Stimulated activated CD8-positive, alpha-beta memory T cell treated with anti-CD3 and anti-CD28 coated beads, Interleukin-2, amount 100 ng/mL, for 1 hour (primary cell): ENCODE measurements around the gene EGFR.
"Not testable (repeated sequence)": the region's sequence is repeated elsewhere in the genome, so short reads cannot be mapped to it uniquely, and the experiment has no call there.

Source experiments
- DNase-seq, 2 donors: peaks; one replicate each; pipeline ENCODE4 v3.0.0-alpha.2; 2020; ENCODE audit warnings: low read depth in 2 of 2

The EGFR gene

DNA sequence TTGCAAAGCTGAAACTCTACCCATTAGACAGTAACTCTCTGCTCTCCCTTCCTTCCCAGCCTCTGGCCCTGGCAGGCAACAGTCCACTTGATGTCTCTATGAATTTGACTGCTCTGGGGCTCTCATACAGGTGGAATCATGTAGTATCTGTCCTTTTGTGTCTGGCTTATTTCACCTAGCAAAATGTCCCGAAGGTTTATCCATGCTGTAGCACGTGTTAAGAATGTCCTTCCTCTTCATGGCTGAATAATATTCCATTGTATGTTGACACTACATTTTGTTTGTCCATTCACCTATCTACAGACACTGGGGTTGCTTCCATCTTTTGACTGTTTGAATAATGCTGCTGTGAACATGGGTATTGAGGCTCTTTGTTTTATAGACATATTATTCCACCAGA, 128.9 kb downstream of the EGFR start:
- no peak for DNase-seq

DNA sequence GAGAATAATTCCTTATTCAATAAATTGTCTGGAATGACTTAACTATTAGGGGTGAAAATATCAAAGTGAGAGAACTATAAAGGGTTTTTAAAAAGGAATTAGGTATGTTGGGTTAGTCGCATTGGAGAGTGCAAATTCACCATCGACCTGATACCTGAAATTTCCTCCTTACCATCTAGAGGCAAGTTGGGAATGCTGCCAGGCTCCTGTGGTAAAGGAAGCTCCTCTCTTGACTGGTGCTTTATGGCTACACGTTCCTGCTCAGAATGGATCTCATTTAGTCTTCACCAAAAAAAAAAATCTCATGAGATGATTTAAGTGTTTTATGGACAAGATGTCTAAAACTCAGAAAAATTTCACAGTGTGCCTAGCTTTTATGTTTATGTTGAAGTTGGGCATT, 129.8 kb downstream of the EGFR start:
- DNase-seq: no peak

GRCh38 chr7:55149001-55149400, 130.2 kb downstream of the EGFR start:
- DNase-seq: no peak

DNA sequence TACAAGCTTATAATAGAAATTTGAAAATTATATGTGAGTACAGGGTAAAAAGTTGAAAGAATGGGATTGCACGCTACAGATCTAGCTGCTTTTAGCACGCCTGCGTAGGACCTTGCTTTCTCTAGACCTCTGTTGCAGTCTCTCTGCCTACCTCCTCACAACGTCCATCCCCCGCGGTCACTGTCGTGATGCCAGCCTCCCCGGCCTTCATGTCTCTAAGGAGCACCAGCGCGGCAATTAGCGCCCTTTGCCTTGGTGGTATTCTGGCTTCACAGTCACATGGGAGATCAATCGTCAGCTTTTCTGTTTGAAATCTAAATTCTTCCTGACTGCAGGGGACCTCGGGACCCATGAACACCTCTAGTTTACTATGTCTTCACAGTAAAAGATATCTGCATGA, 131.3 kb downstream of the EGFR start:
- DNase-seq: no peak

- no peak for DNase-seq
These were observed 132.1 kb downstream of the EGFR start for GRCh38 chr7:55150709-55151451.

GRCh38 chr7:55152516-55152915, 133.7 kb downstream of the EGFR start:
- no peak for DNase-seq

- DNase-seq: no peak
These were observed 135.3 kb downstream of the EGFR start for GRCh38 chr7:55154096-55154495.

- no peak for DNase-seq
These were observed 136.7 kb downstream of the EGFR start for GRCh38 chr7:55155351-55156117.

GRCh38 chr7:55156919-55157763, 138.3 kb downstream of the EGFR start:
- no peak for DNase-seq

DNA sequence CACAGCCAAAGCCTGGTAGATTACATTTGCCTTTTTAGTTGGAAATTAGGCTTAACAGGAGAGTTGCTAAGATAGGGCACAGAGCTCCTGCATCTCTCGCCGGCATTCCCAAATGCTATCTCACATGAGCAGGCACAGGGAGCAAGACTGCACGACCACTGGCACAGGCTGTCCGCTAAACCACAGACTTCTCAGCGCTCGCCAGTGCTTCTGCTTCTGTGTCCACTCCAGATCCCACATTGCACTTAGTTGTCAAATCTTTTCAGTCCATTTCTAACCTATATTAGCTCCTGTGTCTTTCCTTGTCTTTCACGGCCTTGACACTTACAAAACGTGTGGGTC, 138.9 kb downstream of the EGFR start:
- DNase-seq: no peak

DNA sequence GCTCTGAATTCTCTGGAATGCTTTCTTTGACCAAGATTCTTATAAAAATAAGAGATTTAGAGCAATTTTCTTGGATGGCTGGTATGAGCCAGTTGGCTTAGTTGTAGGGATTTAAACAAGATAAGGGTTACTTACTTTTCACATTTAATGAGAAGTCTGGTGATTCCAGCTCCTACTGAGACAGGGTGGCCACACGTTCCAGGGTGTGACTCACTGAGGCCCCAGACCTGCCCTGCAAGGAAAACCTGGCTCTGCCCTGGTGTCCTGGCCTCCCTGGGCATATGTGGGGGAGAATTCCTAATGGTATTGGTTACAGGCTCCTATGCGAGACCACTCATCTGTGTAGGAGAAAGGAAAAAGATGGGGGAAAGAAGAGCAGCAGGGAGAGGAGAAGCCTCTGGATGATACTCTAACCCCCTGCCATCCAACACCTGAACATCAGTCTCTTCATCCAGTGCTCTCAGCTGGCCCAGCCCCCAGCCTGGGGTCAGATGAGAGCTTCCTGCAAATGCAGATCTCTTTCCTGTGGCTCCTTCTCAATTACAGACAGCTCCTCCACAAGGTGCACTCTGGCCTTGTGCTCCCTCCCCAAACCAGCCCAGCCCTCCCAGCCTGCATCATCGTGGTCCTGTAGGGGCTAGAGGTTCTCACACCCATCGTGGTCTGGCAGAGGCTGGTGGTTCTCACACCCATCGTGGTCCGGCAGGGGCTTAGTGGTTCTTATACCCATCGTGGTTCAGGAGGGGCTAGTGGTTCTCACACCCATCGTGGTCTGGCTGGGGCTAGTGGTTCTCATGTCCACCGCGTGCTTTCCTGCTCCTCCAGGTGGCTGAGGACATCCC, 139.9 kb downstream of the EGFR start:
- DNase-seq: no peak

- no peak for DNase-seq
These were observed 141.7 kb downstream of the EGFR start for GRCh38 chr7:55160539-55160938.

GRCh38 chr7:55161154-55161687, 142.4 kb downstream of the EGFR start:
- no peak for DNase-seq

GRCh38 chr7:55162476-55162875, 143.7 kb downstream of the EGFR start:
- DNase-seq: no peak

- DNase-seq: no peak
These were observed 144.9 kb downstream of the EGFR start for GRCh38 chr7:55163733-55164132.

- DNase-seq: no peak
These were observed 145.7 kb downstream of the EGFR start for GRCh38 chr7:55164527-55164926.

DNA sequence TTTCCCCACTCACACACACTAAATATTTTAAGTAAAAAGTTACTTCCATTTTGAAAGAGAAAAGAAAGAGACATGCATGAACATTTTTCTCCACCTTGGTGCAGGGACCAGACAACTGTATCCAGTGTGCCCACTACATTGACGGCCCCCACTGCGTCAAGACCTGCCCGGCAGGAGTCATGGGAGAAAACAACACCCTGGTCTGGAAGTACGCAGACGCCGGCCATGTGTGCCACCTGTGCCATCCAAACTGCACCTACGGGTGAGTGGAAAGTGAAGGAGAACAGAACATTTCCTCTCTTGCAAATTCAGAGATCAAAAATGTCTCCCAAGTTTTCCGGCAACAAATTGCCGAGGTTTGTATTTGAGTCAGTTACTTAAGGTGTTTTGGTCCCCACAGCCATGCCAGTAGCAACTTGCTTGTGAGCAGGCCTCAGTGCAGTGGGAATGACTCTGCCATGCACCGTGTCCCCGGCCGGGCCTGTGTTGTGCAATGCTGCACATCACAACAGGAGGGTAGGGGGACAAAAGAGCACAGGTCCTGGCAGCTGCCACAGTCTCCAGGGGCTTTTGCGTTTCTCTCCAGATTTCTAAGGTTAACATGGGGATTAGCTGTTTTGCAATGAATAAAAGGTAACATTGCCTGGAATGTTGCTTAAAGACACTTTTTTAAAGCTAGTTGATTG, 146.5 kb downstream of the EGFR start:
- DNase-seq: no peak

DNA sequence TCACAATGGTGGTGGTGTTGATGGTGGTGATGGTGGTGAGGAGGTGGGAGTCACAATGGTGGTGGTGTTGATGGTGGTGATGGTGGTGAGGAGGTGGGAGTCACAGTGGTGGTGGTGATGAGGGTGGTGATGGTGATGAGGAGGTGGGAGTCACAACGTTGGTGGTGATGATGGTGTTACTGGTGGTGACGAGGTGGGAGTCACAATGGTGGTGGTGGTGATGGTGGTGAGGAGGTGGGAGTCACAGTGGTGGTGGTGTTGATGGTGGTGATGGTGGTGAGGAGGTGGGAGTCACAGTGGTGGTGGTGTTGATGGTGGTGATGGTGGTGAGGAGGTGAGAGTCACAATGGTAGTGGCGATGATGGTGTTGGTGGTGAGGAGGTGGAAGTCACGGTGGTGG, 148.5 kb downstream of the EGFR start:
- not testable (repeated sequence) for DNase-seq

DNA sequence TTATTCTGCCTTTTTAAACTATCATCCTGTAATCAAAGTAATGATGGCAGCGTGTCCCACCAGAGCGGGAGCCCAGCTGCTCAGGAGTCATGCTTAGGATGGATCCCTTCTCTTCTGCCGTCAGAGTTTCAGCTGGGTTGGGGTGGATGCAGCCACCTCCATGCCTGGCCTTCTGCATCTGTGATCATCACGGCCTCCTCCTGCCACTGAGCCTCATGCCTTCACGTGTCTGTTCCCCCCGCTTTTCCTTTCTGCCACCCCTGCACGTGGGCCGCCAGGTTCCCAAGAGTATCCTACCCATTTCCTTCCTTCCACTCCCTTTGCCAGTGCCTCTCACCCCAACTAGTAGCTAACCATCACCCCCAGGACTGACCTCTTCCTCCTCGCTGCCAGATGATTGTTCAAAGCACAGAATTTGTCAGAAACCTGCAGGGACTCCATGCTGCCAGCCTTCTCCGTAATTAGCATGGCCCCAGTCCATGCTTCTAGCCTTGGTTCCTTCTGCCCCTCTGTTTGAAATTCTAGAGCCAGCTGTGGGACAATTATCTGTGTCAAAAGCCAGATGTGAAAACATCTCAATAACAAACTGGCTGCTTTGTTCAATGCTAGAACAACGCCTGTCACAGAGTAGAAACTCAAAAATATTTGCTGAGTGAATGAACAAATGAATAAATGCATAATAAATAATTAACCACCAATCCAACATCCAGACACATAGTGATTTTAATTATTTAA, 151.7 kb downstream of the EGFR start:
- DNase-seq: no peak

- DNase-seq: no peak
These were observed 152.3 kb downstream of the EGFR start for GRCh38 chr7:55171157-55171556.
